WERI-Rb-1 (cell line): ENCODE data around the gene CAMSAP1.
"Not testable (repeated sequence)": the region's sequence is repeated elsewhere in the genome, so short reads cannot be mapped to it uniquely, and the experiment has no call there.

Source experiments
- DNase-seq: peaks from one replicate; pipeline ENCODE4 v3.0.0-alpha.2; 2020
- H3K27ac ChIP-seq: fragments of 250-450 bp; sonication (Bioruptor Pico); 2 replicates; pipeline ENCODE4 v1.5.1; 2020; ENCODE audit warnings: mild to moderate bottlenecking, moderate library complexity
- H3K27me3 ChIP-seq: fragments of 250-450 bp; sonication (Bioruptor Pico); 2 replicates; pipeline ENCODE4 v1.5.1; 2021; ENCODE audit warnings: mild to moderate bottlenecking, low read depth, moderate library complexity; ENCODE audit not compliant: insufficient read depth, severe bottlenecking
- H3K36me3 ChIP-seq: fragments of 250-450 bp; sonication (Bioruptor Pico); 2 replicates; pipeline ENCODE4 v1.5.1; 2020; ENCODE audit warnings: mild to moderate bottlenecking, moderate library complexity
- H3K4me3 ChIP-seq: 2 replicates; pipeline ENCODE4 v1.5.1; 2011; ENCODE audit warnings: low read depth, mild to moderate bottlenecking, control low read depth, low read length
- H3K9me3 ChIP-seq: fragments of 250-450 bp; sonication (Bioruptor Pico); 2 replicates; pipeline ENCODE4 v1.5.1; 2021; ENCODE audit warnings: mild to moderate bottlenecking, moderate library complexity; ENCODE audit not compliant: severe bottlenecking
- CTCF ChIP-seq: IDR thresholded peaks from 2 replicates; pipeline ENCODE4 v1.5.1; 2011; ENCODE audit warnings: low read depth, mild to moderate bottlenecking, control low read depth, inconsistent platforms, low read length

Gene CAMSAP1

GRCh38 chr9:135921749-135922310 is 14.5 kb upstream of the CAMSAP1 start:
- H3K9me3 ChIP-seq: peaks cover 10% of the 10 kb centered on the region
- DNase-seq: no peak
- H3K4me3 ChIP-seq: no peak overlapping the region
- no peaks in the 10 kb centered on the region for H3K27me3 ChIP-seq
- TF ChIP-seq CTCF: no peak
- peaks cover 5% of the 10 kb centered on the region for H3K36me3 ChIP-seq
- H3K27ac ChIP-seq: no peak overlapping the region

GRCh38 chr9:135920973-135921585 is 13.7 kb upstream of the CAMSAP1 start:
- Histone ChIP-seq H3K4me3 (no peak overlapping the region), H3K9me3 (peaks cover 16% of the 10 kb centered on the region), H3K36me3 (peaks cover 12% of the 10 kb centered on the region), H3K27ac (no peak overlapping the region), H3K27me3 (no peaks in the 10 kb centered on the region)
- no peak for DNase-seq
- TF ChIP-seq CTCF: no peak

- peaks cover 23% of the 10 kb centered on the region for H3K9me3 ChIP-seq
- no peak for DNase-seq
- H3K27me3 ChIP-seq: no peaks in the 10 kb centered on the region
- H3K4me3 ChIP-seq: no peak overlapping the region
- H3K36me3 ChIP-seq: peaks cover 19% of the 10 kb centered on the region
- no peak overlapping the region for H3K27ac ChIP-seq
- no peak for TF ChIP-seq CTCF
These were observed 13.0 kb upstream of the CAMSAP1 start for GRCh38 chr9:135920256-135920930.

GRCh38 chr9:135919318-135919890 is 12.1 kb upstream of the CAMSAP1 start:
- DNase-seq: no peak
- no peak for TF ChIP-seq CTCF
- H3K27me3 ChIP-seq: no peaks in the 10 kb centered on the region
- no peak overlapping the region for H3K4me3 ChIP-seq
- H3K36me3 ChIP-seq: peaks cover 29% of the 10 kb centered on the region
- no peak overlapping the region for H3K27ac ChIP-seq
- H3K9me3 ChIP-seq: peaks cover 33% of the 10 kb centered on the region

- Histone ChIP-seq H3K9me3 (peaks cover 44% of the 10 kb centered on the region), H3K36me3 (peaks cover 56% of the 10 kb centered on the region)
- H3K27me3 ChIP-seq, H3K27ac ChIP-seq, H3K4me3 ChIP-seq, DNase-seq: not testable (repeated sequence)
These were observed 8.9 kb upstream of the CAMSAP1 start for GRCh38 chr9:135916227-135916626.

- Histone ChIP-seq H3K27ac (no peak overlapping the region), H3K4me3 (no peak overlapping the region), H3K36me3 (peaks cover 66% of the 10 kb centered on the region), H3K27me3 (no peaks in the 10 kb centered on the region), H3K9me3 (peaks cover 44% of the 10 kb centered on the region)
- no peak for DNase-seq
- no peak for TF ChIP-seq CTCF
These were observed 7.6 kb upstream of the CAMSAP1 start for GRCh38 chr9:135914921-135915320.

GRCh38 chr9:135911233-135911632 is 3.9 kb upstream of the CAMSAP1 start:
- Histone ChIP-seq H3K9me3 (peaks cover 29% of the 10 kb centered on the region), H3K36me3 (peaks cover 71% of the 10 kb centered on the region)
- DNase-seq, H3K4me3 ChIP-seq, H3K27ac ChIP-seq, H3K27me3 ChIP-seq: not testable (repeated sequence)
